Activated CD8-positive, alpha-beta memory T cell treated with anti-CD3 and anti-CD28 coated beads for 48 hours (primary cell): ENCODE measurements around the gene XYLT2.
"Not testable (repeated sequence)": the region's sequence is repeated elsewhere in the genome, so short reads cannot be mapped to it uniquely, and the experiment has no call there.

Source experiments
- DNase-seq, 3 experiments: peaks; one replicate each; pipeline ENCODE4 v3.0.0-alpha.2; 2020; ENCODE audit warnings: low read depth in 2 of 3, low spot score in 2 of 3

XYLT2 gene

DNA sequence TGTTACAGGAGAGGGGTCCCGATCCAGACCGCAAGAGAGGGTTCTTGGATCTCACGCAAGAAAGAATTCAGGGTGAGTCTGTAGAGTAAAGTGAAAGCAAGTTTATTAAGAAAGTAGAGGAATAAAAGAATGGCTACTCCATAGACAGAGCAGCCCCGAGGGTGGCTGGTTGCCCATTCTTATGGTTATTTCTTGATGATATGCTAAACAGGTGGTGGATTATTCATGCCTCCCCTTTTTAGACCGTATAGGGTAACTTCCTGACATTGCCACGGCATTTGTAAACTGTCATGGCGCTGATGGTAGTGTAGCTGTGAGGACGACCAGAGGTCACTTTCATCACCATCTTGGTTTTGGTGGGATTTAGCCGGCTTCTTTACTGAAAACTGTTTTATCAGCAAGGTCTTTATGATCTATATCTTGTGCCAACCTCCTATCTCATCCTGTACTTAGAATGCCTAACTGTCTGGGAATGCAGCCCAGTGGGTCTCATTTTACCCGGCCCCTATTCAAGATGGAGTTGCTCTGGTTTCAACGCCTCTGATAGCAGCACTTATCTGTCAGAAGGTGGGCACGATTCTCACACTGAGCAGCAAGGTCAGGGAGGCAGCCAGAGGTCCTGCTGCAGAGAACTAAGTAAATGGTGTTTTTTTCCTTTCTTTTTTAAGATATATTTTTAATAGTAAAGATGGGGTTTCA, 26.5 kb upstream of the XYLT2 start:
- DNase-seq: no peak

DNA sequence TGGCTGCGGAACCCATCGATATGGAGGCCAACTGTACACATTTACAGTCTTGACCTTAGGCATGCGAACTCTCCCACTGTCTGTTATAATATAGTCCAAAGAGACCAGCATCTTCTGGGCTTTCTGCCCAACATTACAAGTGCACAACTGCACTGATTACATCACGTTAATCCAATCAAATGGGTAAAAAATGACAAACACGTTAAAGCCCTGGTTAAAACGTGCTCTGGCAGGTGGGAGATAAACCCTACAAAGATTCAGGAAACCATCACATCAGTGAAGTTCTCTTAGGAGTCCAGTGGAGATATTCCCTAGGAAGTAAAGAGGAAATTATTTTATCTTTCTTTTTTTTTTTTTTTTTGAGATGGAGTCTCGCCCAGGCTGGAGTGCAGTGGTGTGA, 23.7 kb upstream of the XYLT2 start:
- no peak for DNase-seq

DNA sequence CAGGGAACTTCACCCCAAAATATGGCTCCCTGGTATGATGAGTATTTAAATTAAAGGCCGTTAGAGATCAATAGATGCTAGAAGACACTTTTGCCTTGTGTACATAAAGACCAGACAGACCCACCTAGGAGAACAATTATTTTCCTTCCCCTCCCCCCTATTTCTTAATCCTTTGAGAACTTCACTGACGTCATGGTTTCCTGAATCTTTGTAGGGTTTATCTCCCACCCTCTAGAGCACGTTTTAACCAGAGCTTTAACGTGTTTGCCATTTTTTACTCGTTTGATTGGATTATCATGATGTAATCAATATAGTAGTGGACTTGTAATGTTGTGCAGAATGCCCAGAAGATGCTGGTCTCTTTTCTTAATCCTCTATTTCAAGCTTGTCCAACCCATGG, 22.9 kb upstream of the XYLT2 start:
- DNase-seq: no peak

DNA sequence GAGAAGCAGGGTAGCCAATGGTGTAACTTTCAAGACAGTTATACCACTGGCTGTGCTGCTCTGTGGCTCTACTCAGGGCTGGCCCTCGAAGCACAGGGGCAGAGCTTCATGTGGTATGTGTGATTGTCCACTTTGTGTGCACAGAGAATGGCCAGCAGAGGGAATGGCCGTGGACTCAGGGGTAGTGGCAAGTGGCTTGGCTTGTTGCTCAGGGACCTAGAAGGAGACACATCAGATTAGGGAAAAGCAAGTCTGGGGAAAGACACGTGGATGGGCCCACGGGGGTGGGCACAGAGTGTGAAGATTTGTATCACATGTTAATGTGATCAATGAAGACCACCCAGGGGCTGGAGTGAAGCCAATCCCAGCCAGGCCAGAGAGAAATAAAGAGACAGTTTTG, 20.0 kb upstream of the XYLT2 start:
- no peak for DNase-seq

DNA sequence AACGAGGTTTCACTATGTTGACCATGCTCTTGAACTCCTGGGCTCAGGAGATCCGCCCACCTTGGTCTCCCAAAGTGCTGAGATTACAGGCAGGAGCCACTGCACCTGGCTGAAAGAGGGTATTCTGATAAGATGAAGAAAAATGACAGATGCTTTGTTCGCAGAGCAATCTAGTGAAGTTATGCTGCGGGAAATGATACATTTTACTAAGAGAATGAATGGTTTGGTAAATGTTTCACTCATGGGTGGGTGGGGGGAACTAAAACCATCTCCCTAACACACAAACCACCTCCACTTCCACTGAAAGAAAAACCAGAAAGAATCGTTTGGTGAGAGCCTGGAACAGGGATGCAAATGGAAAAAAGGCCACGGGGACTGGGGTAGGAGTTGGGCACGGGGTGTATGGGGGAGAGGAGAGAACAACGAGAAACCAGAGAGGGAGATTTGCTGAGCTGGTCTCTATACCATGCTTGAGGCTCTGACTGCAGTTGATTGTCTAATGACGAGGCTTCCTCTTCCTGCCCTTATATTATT, 19.0 kb upstream of the XYLT2 start:
- no peak for DNase-seq

DNA sequence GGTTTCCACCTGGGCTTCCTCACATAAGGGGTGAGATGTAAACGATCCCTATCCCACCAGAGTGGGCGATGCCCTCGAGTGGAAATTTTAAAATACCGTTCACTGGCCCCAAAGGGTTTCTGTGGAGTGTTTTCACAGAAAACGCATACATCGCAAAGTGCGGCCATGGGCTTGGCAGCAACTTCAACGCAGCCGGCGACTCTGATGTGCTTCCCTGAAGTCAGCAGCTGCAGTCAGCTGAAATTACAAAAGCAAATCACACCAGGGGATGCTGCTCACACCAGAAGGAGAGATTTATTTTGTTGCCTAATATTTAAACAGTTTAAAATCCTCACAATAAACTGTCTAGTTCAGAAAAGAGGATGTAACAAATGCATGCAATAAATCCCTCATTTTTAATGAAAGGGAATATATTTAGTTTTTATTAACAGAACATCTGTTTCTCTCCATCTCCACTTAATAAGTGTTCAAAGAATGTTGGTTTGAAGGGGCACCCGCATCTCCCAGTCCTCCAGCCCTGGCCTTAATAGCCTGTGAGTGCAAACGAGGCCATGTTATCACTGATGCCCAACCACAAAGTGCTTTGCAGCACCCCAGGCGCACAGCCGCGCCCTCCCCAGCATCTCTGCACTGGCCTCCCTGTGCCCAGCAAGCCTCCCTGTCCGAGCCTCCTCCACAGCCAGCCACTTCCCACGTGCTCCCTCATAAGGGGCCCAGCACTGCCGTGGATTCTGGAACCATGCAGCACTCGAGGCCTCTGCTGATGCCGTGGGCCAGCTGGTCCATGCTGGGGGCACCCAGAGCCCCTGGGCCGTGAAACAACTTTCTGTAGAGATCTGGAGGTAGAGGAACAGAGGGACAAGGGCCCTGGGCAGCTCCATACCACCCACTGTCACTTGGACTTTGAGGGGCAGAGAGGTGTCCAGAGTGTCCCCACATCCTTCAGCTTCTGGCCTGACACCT, 17.3 kb upstream of the XYLT2 start:
- no peak for DNase-seq

DNA sequence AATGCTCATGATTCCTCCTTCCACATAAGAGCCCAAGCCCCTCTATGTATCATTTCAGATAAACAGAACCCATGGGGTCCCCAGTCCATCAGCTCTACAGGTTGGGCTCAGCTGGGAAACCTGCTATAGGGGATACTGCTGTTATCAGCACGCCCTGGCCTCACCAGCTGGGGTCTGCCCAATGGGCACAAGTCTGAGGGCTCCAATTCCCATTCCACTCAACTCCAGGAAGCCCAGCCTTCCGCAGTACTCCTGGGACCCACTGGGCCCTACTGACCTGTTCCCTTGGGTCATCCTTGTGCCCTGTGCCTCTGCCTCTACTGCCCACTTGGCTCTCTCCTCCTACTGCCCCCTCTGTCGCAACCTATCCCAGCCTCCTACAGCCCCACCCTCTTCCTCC, 16.2 kb upstream of the XYLT2 start:
- no peak for DNase-seq

DNA sequence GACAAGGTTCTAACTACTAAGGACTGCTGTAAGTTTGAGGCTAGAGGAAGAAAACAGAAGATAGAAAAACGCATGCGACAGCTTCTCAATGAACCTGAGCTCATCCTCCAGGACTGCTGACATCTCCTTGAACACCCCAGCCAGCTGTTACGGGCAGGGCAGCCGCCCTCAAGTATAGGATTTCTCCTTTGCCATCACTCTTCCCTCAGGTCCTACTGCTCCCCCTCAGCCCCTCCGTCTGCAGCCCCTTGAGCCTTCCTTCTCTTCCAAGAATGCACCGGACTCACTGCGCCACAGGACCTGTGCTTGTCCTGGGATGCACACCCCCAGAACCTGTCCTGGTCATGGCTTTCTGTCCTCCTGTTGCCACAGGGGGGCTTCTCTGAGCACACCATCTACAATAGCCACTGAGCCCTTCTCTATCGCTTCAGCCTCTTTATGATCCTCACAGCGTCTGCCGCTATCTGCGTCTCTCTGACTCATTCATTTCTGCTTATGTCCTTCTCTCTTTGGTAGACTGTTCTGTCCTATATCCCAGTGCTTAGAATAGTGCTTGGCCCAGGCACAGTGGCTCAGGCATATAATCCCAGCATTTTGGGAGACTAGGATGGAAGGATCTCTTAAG, 15.7 kb upstream of the XYLT2 start:
- no peak for DNase-seq

DNA sequence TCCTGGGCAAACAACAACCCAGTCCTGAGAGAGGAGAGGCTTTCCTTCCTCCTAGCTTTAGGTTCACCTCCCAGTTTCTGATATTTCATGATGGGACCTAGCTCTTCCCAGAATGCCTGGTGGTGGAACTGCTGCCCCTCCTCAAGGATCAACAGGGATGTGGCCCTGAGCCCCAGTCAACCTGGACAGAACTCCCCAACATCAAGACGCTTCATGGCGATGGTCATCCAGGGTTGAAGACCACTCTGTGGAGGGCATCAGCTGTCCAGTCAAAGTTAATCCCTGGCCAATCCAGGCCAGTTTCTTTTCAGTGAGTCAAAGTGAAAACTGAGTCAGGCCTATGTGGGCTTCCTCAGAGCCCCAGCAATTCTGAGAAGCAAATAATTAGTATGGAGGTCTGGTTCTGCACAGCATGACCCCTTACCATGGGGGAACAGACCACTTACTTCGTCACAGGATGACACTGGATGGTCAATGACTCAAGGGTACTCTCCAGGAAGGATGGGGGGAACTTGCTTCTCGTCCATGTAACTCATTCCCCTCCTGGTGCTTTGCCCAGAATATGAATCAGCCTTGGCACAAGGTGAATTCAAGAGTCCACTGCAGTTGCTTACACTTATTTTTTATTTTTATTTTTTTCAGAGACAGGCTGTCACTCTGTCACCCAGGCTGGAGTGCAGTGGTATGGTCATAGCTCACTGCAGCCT, 14.7 kb upstream of the XYLT2 start:
- DNase-seq: no peak

DNA sequence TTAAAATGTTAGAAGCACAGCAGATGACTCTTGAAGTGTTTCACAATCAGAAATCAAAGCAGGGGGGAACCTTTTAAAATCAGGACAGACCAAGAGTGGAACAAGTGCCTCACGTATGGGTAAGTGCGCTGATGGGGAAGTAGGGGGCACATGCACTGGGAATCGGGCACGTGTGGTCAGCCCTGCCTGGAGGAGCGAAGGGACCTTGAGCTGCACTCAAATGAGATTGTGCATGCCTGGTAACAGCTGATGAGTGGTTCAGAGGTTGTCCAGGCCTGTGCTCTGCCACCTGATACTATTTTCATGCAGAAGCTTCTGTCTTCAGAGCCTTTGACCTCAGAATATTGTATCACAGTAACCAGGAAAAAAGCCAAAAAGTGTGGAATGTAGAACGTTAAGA, 13.7 kb upstream of the XYLT2 start:
- DNase-seq: no peak

DNA sequence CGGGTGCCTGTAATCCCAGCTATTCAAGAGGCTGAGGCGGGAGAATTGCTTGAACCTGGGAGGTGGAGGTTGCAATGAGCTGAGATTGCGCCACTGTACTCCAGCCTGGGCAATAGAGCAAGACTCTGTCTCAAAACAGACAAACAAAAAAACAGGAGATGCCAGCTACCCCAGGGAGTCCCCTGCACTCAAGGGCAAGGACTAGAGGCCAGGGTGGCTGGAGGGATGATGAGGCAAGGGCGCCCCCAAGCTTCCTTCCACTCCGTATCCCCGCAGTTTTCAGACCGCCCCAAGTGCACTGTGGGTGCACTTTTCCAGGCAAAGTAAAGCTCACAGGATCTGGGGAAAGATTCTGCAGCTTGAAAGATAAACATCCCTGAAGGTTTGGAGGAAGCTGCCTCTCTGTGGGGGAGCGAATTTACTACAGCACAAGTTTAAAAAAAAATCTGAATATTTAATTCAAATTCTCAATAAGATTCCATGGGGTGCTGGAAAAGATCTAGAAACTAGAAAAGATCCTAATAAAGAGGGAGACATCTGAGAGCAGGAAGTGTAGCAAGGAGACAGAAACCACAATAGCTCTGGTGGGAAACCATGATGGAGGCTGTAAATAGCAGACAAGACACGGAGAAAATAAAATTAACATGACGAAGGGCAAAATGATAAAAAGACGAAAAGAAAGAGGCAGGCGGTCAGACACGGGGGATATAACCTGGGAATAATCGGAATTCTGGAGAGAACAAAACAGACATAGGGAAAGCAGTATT, 12.5 kb upstream of the XYLT2 start:
- not testable (repeated sequence) for DNase-seq

DNA sequence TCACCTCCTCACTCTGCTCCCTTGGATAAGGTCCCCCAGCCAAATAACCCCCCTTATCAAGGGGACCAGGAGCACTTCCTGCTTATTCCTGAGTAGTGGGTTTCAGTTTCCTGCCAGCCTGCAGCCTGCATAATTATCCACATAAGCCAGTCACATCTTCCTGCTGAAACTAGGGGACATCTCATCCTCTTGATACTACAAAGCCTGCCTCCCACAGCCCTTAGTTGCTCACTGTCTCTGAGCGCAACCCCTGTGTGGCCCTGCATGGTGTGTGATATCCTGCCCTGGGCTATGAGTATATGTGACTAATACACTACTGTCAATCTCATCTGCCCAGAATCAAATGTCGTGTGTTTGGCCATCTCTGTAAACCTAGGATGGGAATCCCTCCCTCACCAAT, 8.0 kb upstream of the XYLT2 start:
- no peak for DNase-seq

DNA sequence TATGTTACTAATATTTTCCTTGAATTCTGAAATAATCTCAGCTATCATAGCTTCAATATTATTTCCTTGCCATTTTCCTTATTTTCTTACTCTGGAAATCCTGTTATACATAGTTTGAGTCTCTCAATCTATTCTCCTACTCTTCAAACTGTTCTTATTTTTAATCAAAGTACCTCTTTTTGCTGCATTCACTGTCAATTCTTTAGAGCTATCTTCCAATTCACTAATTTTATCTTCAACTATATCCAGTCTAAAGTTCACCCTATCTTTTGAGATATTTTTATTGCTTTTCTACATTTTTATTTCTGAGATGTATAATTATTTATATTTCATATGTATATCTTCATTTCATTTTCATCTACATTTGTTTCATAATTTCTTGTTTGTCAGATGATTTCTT, 7.3 kb upstream of the XYLT2 start:
- no peak for DNase-seq

DNA sequence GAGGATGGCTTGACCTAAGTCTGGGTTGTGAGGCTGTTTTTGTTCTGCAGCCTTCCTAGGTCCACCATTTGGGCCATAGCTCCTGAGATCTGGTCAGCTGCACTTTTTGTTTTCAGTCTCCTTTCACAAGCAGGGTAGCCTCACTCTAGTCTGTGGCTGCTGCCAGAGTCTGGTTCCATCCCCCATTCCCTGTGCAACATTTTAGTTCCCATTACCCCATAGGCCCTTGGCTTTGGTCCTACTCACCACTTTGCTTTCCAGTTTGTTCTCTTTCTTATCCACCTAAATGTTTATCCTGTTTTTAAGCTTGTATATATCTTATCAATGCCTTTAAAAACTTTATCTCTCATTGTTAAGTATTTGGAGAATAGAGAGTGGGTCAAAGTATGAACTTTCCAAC, 6.5 kb upstream of the XYLT2 start:
- no peak for DNase-seq

DNA sequence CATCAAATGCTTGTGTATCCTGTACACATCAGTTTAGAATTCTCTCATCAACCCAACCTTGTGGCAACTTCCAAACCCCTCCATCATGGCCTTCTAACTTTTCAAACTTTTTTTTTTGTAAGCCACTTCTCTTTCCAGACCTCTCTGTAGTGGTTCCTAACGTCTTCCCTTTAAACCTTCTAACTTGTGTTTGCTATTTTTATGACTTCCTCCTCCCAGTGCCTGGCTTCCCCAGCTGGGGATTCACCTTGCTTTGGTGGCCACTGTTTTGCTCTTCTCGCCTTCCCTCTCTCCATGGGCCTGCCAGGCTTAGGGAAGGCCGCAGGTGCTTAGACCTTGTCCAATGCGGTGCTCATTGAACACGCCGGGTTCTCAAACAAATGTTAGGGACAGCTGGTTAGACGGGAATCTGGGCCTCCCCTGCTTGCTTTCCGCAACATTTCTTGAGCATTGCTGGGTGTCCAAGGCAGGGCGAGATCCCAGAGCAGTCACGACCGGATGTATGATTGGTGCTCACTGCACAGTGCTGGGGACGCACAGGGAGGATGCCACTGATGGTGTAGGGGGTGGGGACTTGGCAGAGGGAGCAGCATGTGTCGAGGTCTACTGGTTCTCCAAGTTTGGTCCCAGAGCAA, 1.1 kb upstream of the XYLT2 start:
- no peak for DNase-seq

DNA sequence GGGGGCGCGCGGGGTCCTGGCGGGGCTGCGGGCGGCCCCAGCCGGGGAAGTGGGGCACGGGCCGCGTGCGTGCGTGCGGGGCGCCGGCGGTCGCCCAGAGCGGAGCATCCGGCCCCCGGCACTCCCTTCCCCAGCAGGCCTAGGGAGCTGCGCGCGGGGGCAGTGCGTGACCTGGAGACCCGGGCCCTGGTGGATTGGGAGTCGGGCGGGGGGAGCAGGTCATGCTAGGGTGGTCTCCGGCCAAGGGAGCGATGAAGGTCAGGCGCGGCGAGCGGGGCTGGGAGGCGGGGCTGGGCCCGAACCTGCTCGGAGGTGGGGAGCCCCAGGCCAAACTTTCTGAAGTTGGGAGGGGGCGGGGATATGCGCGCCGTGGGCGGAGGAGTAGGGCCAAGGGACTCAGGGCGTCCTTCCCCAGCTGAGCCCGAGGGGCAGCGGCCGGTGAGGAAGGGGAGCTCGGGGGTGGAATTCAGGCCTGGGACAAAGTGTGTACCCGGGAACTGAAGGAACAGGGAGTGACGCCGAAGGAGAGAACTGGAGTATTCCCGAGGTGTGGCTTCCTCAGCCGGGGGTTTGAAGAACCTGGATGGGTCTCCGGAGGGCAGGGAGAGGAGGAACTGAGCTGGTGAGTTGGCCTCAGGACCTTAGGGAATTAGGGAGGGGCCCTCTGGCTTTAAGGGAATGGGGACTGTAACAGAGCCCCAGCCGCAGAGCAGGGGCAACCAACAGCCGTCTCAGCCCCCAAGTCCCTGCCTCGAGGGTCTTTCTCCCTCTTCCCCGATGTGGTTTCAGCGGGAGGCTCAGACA, 589 bp downstream of the XYLT2 start:
- peak in 1 of 3 experiments; percentile 11 for DNase-seq

DNA sequence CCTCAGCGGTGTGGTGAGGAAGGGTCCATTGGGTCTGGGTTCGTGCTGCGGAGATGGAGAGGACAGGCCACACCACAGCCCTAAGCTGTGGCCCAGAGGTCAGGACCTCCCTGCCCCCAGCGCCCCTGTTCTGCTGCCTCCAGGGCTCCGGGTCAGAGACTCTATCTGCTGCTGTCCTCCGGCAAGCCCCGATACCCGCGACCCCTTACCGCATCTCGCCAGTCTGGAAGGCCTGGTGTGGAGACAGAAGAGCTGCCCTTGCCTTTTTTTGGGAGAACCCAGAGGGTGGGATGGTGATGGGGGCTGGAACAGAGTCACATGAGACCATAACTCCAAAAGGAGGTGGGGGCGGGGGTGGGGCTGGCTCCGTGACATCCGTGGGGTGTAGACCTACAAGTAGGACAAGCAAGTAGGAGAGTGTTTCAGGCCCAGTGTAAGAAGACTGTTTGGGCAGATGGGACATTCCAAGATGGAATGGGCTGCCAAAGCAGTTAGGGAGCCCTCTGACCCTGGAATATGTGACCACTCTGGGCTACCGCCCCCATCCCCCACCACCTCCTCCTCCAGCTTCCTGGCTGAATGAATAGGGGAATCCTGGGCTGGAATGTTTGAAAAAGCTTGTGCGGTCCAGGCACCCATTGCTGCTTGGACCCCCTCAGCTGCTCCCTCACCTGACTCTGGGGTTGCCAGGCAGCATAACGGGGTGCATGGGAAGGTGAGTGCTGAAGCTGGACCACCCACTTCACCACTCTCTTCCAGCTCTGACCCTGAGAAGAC, 1.4 kb downstream of the XYLT2 start:
- no peak for DNase-seq

DNA sequence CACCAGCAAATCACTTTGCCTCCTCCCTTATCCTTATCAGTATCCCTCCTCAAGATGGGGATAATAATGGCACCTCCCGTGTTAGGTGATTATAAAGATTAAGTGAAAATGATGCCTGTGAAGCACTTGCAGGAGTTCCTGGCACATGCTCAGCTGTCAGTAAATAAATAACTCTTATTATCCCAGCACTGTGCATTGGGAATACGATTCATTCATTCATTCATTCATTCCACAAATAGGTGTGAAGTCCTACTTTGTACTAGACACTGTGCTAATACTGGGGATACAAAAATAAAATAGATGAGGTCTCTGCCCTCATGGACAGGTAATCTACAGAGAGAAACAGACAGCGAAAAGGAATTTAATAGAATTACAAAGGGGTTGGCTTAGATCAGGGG, 2.0 kb downstream of the XYLT2 start:
- DNase-seq: no peak
